HG02840 (cell line): Measurements from ENCODE around the gene ANGPTL2.
A peak's percentile ranks its signal among the peaks of the same experiment; 100 is the strongest.
"Not testable (repeated sequence)": the region's sequence is repeated elsewhere in the genome, so short reads cannot be mapped to it uniquely, and the experiment has no call there.

Experiments
- ATAC-seq: cut with Tn5 transposase; IDR thresholded peaks from one replicate; pipeline ENCODE4 v1.9.1; 2021; ENCODE audit warnings: mild to moderate bottlenecking, moderate library complexity, moderate number of reproducible peaks; ENCODE audit not compliant: unreplicated experiment, low FRiP score

ANGPTL2 gene, protein sequence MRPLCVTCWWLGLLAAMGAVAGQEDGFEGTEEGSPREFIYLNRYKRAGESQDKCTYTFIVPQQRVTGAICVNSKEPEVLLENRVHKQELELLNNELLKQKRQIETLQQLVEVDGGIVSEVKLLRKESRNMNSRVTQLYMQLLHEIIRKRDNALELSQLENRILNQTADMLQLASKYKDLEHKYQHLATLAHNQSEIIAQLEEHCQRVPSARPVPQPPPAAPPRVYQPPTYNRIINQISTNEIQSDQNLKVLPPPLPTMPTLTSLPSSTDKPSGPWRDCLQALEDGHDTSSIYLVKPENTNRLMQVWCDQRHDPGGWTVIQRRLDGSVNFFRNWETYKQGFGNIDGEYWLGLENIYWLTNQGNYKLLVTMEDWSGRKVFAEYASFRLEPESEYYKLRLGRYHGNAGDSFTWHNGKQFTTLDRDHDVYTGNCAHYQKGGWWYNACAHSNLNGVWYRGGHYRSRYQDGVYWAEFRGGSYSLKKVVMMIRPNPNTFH

DNA sequence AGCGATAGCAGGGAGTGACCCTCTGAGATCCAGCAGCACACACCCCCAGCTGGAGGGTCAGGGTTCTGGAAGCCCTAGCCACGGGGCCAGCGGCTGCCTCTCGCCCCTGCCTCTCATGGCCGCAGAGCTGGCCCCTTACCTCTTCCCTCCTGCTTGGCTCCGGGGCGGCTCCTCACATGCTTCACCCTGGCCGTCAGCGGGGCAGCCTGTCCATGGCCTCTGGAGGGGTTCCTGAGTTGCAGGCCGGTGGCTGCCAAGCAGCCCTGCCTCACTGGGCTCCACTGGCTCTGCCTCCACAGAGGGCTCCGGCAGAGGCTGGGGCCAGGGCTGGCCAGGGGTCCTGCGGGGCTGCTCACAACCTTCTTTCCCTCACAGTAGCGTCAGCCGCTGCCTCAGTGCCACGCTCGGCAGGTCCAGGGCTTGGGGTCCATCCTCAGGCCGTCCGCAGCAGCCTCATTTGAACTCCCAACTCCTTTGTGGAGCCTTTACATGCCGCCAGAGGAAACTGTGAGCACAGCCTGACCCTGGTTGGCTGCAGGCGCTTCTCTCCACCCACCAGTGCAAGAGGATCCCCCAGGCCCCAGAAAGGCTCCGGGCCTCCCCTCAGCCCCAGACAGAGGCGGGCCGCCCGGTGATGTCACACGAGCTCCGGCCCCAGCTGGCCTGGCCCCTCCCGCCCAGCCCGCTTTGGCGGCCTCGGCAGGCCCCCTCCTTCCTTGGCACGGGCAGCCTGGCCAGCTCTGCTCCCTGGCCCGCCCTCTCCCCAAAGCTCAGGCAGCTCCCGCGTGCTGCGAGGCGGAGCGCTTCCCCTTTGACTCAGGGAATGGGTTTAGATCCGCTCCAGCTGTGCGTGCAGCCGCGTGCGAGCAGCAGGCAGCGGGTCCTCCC, at the start of gene ANGPTL2:
Gene ANGPTL2 (minus strand): TSS at position 460 of the 888 bp plus-strand sequence. CDS start 13,904 bp downstream, outside the sequence.
- ATAC-seq = no peak

DNA sequence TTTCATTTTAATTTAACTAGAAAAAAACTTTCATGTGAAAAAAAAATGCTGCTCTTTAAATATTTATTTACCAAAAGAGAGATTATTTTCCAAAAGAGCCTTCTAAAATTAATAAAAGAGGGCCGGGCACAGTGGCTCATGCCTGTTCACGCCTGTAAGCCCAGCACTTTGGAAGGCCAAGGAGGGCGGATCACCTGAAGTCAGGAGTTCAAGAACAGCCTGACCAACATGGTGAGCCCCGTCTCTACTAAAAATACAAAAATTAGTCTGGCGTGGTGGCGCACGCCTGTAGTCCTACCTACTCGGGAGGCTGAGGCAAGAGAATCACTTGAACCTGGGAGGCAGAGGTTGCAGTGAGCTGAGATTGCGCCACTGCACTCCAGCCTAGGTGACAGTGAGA, 48.9 kb upstream of the ANGPTL2 start:
- not testable (repeated sequence) for ATAC-seq

DNA sequence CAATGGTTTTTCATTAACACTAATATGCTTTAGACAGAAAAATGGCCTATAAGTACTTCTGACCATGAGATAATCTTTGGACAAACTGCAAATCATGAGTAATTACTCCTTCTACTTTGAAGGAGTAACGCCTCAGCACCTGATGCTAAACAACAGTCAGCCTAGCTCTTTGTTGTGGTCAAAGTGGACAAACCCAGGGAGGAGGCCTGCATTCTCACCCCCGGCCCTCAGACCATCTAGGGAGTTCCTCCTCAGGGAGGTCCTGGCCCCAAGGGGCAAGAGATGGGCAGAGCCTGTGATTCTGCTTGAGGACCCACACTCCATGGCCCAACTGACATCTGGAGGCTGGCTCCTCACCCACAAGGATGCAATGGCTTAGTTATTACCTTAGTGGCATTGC, 48.2 kb upstream of the ANGPTL2 start:
- no peak for ATAC-seq

DNA sequence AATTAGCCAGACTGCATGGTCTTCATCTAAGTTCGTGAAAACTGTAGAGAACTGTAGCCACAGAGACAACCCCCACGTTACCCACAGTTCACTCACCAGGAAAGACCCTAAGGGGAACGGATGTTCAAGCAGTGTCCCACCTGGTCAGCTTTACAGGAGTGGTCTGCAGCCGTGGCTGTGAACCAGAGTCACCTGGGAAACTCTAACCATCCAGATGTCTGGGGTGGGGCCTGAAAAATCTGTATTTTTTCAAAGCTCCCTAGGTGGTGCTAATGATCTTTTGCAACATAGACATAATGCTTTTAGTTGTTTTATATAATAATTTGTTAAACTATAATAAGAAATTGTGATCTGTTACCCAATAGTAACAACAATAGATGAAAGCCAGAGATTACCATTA, 47.7 kb upstream of the ANGPTL2 start:
- ATAC-seq = no peak

DNA sequence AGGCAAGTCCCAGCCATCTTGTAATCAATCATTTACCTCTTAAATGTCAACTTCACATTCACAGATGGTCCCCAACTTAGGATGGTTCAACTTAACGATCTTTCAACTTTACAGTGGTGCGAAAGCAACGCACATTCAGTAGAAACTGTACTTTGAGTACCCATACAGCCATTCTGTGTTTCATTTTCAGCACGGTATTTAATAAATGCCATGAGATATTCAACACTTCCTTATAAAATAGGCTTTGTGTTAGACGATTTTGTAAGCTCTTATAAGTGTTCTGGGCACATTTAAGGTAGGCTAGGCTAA, 47.1 kb upstream of the ANGPTL2 start:
- no peak for ATAC-seq

DNA sequence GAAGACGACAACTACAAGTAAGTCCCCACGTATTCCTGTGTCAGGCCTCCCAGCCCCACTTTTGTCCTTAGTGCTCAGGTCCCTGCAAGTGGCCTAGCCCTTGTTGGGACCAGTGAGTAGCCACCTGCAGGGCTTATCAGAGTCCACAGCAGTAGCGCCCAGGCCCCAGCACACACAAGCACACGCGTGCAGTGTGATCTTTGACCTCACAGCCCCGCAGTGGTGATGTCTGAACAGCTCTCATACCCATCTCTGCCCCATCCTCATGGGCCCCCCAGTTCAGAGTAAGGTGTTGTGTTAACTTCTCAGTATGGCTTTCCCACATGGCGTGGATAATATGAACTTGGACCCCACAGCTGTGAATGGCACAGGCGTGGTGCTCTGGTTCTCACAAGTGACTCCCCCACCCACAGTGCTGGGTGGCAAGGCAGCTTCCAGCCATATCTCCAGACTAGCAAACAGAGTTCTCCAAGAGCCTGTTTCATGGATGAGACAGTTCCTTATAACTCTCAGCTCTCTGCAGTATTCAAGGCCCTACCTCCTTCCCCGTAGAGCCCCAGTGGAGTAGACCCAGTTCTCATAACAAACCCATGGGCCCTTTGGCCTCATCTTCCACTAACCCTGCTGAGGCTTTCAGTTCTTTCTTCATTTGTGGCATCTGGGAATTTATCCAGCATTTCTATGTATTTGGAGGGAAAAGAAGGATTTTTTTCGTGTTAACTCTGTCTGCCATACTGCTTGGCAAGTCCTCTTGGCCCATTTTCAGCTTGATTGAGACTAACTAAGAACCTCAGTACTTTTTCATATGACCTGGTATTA, 46.5 kb upstream of the ANGPTL2 start:
- no peak for ATAC-seq

DNA sequence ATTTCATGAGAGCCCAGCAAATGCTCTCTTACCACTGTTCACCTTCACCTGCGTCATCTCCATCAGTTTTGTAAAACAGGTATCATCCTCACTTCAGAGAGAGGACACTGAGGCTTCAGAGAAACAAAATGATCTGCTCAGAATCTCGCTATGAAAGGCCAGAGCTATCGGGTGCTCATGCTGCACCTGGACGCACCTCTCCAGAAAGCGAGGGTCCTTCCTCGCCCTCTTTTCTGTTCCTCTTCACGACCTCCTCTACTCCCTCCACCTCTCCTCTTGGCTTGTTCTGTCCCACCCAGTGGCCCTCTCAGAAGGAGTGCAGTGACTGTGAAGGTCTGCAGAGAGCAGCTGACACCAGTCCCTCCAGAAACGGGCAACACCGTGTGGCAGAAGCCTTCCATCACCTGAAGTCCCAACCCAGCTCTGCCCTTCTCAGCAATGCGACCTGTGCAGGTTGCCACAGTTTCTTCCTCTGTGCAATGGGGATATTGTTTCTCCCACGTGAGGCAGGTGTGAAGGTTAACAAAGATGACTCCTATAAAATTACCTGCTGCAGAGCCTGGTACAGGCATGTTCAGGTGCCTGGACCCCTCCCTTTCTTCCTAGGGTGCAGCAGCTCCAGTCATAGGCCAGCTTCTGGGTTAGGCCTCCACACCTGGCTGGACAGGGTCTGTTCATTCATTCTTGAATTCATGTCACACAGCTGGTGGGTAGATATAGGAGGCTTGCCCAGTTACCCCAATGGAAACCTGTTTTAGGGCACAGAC, 45.3 kb upstream of the ANGPTL2 start:
- no peak for ATAC-seq

DNA sequence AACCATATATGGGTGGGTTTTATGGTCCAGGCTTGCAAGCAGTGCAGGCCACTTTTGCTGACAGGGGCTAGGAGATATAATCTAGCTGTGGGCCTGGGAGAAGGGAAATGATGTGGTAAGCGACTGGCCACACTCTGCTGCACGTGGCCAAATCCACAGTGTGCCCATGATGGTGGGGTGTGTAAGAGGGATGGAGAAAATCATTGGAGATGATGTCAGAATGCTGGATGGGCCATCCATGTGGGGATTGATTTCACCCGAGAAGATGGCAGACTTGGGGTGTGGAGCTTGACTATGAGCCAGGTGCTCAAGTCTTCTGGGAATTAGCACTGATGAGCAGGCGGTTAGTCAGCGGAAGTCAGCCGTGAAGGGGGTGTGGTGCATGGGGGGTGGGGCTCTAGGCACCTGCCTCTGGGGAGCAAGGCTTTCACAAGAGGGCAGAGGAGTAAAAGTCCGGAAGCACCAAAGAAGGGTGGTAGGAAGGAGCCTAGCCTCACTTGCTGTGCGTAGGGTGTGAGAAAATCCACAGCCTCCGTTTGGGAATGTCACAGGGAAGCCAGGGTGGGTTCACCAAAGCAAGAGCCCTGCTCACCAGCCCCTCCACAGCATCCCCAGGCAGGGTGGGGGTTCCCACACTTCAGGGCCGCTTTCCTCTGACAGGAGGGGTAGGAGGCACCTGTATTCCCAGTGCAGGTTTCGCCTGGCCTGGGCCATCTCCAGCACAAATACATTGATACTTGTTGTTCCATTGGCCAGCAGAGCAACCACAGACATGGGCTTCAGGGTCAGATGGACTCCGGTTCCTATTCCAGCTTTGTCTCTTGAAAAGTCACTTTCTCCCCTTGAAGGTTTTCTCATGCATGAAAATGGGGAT, 44.5 kb upstream of the ANGPTL2 start:
- ATAC-seq = peak; percentile 60

DNA sequence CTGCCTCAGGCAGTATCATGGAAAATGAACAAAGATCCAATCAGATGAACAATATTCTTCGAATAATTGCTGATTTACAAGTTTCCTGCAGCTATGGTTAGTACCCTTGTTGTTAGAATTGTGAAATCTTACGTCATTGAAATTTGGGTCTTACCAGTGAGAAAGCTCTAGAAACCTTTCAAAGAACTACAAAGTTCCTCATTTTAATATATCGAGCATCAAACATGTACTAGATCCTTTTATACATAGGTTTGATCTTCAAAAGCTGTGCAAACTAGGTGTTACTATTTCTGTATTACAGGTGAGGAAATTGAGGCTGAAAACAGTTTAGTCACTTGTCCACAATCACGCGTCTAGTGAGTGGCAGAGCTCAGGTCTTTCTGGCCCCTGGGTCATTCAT, 43.7 kb upstream of the ANGPTL2 start:
- no peak for ATAC-seq

DNA sequence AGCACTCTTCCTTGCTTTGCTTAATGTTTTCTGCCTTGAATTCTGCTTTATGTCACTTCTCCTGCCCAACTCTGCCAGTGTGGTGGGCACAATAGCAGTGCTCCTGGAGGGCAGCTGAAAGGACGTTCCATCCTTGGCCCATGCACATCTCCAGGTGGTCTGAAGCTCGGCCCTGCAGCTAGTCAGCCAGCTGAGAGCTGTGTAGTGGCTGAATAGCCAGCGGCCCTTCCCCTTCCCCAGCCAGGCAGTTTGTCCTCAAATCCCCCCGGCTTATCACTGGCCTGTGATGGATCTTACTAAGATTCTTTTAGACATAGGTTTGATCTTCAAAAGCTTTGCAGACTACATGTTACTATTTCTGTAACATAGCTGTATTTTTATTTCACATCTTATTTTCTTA, 42.7 kb upstream of the ANGPTL2 start:
- no peak for ATAC-seq

DNA sequence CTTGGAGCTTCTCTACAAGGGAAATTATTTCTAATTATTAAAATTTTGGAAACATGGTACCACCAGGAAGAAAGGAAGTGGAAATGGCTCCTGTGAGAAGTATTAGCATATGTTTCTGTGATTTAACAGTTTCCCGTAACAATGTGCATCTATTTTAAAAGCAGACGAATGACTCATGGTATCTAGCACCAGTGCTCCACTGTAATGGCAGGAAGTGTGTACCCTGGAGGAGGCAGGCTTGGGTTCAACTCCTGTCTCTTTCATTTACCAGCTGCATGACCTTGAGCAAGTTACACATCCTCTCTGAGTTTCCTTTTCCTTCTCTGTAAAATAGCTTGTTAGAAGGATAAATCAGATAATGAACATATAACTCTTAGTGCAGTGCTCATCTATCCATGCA, 41.0 kb upstream of the ANGPTL2 start:
- ATAC-seq = no peak

DNA sequence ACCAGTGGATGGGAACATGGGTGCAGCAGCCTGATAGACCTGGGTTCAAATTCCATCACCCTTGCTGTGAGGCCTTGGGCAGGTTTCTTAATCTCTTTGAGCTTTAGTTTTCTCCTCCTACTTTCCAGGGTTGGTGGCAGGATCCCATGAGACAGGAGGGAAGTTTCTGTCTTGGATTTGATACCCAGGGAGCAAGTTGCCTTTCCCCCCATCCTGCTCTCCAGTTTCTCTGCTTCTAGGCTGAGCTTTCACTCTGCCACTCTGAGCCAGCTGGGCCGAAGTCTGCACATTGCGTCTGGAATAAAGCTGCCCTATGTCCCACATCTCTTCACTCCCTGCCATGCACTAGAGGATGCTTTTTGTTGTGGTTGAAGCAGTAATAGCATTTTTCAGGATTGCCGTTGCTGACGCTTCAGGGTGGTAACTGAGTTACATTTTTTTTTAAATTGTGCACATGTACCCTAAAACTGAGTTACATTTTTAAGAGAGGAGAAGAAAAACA, 40.5 kb upstream of the ANGPTL2 start:
- ATAC-seq = no peak

DNA sequence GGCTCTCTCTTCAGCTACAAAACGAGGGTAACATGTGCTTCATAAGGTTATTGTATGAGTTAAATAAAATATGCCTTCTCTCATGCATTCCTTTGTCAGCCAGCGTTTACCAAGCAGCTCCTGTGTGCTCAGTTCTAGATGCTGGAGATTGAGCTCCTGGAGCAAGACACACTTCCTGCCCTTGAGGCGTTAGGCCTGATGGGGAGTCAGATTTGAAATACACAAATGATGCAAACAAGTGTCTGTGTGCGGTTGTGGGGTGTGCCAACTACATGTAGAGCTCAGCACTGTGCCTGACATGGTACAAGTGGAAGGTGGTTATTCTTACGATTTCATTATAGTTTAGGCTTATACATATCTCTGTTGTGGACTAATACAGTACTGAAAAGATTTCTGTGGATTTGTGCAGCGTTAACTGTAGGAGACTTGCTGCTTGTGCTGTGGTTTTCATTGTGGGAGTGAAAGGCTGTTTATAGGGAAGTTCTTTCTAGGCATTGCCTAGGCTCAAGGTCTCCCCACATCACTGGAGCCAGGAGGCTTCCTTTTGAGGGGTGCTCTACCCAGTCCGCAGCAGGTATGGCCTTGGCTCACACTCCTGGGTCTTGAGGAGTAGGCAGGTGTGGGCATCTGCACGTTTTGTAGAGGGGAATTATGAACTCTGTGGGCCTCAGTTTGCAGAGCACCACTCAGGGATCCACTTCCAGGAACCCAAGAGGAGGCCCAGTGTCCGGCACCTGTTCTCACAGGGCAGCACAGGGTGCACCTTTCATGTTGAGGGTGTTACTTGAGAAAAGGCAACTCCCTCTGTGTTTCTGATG, 39.8 kb upstream of the ANGPTL2 start:
- no peak for ATAC-seq

DNA sequence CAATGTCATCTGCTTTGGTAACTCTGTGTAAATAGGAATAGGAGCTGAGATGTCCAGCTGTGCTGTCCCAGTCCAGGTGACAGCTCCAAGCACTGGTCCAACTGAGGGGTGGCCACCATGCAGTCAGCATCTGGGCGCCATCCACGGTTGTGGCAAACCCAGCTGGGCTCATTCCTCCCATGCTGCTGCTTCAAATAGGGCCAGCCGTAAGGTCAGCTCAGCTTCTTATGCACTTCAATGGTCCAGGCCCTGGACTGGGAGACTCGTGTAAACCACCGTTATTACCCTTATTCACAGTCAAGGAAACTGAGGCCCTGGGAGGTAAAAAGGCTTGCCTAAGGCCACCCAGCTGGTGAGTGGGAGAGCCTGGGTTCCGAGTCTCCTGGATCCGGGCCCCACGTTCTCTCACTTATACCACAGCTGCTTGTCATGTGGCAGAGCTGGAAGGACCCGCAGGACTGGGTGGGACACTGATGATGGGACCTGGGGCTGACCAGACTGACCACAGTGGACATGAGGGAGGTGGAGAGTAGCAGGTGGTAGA, 38.7 kb upstream of the ANGPTL2 start:
- ATAC-seq = no peak

DNA sequence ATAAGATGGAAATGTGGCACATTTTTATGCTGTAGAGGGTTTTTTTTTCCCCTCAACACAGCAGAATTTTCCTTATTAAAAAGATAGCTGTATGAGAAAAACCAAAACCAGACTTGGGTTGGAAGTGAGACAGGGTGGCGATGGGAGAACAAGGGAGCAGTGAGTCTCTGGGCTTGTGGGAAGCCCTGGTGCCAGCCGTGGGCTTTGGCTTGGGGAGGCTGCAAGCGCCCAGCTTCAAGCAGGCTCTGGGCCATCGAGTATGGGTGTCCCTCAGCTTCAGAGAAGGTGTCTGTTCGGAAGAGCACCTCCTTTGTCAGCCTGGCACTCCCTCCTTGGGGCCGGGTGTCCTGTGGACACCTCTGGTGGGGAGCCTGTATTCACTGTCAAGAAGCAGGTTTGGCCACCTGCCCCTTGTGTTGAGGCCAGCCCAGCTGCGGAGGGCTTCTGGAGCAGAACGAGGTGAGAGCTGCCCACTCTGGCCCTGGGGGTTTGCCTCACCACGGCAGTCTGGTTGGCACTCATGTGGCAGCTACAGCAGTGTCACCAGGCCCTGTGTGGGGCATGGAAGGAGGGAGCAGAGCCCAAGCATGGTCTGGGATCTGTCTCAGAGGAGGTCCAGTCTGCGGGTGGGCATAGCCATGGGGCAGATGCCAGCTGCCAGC, 37.6 kb upstream of the ANGPTL2 start:
- no peak for ATAC-seq

DNA sequence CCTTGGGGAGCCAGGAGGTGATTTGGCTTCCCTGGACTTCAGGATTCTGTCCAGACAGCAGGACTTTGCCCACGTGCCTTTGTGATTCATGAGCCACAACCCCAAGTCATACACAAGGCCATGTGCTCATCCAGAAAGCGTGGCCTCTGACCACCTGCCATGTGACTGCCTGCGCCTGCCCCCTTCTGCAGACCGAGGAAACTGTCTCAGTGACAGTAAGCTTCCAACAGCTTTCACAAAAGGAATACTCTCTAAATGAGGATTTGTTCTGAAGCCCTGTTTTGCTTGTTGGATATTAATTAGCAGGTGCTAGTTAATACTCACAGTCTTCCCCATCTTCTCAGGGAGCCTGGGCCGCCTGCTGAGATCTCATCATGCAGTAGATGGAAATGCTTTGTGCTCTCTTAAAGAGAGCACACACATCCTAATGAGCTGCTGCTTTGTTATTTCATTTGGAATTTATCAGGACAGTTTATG, 36.9 kb upstream of the ANGPTL2 start:
- ATAC-seq = no peak

DNA sequence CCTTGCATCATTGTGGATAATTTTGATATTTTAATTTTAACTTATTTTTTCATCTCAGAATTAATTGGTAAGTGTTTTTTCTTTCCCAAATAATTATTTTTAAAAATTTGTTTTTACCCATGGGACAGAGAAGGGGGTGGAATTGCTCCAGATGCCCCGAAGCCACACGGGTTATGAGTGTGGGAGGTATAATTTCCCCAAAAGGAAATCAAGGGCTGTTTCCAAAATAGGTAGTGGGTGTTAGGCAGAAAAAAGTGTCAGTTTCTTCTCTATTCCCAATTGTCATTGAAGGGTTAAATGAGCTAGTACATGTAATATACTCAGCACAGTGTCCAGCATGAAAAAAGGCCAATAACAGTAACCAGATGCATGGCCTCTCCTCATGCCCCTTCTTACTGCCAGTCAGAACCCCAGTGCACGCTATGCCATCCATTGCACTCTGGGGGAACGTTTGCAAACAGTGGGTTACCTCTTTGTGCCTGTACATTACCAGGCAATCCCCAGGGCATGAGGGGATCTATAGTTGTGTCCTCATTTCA, 36.4 kb upstream of the ANGPTL2 start:
- ATAC-seq = no peak
